Astrocyte (in vitro differentiated cells and primary cell): ENCODE data around the gene GINS2. TPM values are rescaled to one million over a fixed set of nuclear protein-coding genes. Genes with fewer than 3 reads are reported as not detected.

Experiments used
- DNase-seq: peaks from one replicate; pipeline ENCODE4 v3.0.0-alpha.2; 2010; ENCODE audit warnings: low read depth
- FAIRE-seq: peaks from 2 replicates; lab custom pipeline; 2011; peaks lifted over from hg19 to GRCh38; lab: Jason Lieb, UNC
- H2AFZ ChIP-seq: 2 replicates; pipeline ENCODE4 v1.6.0; 2012; ENCODE audit warnings: low read depth, low read length, inconsistent platforms
- H3K27ac ChIP-seq: 2 replicates; pipeline ENCODE4 v1.5.1; 2011; ENCODE audit warnings: low read depth, low read length, inconsistent platforms
- H3K27me3 ChIP-seq: 2 replicates; pipeline ENCODE4 v1.6.0; 2011; ENCODE audit warnings: low read length, inconsistent platforms; ENCODE audit not compliant: insufficient read depth
- H3K36me3 ChIP-seq: 2 replicates; pipeline ENCODE4 v1.5.1; 2011; ENCODE audit warnings: low read length, inconsistent platforms; ENCODE audit not compliant: insufficient read depth
- H3K4me1 ChIP-seq: 2 replicates; pipeline ENCODE4 v1.5.1; 2011; ENCODE audit warnings: low read length, inconsistent platforms; ENCODE audit not compliant: insufficient read depth
- H3K4me2 ChIP-seq: 2 replicates; pipeline ENCODE4 v1.6.0; 2012; ENCODE audit warnings: low read length, inconsistent platforms
- H3K4me3 ChIP-seq: 2 replicates; pipeline ENCODE4 v1.5.1; 2011; ENCODE audit warnings: low read depth, mild to moderate bottlenecking, low read length, inconsistent platforms; ENCODE audit not compliant: insufficient read depth
- H3K79me2 ChIP-seq: 2 replicates; pipeline ENCODE4 v1.6.0; 2012; ENCODE audit warnings: mild to moderate bottlenecking, low read length, inconsistent platforms; ENCODE audit not compliant: insufficient read depth
- H3K9ac ChIP-seq: 2 replicates; pipeline ENCODE4 v1.6.0; 2012; ENCODE audit warnings: mild to moderate bottlenecking, low read length, inconsistent platforms
- H3K9me3 ChIP-seq: 2 replicates; pipeline ENCODE4 v1.5.1; 2012; ENCODE audit warnings: low read depth, mild to moderate bottlenecking, low read length, inconsistent platforms; ENCODE audit not compliant: insufficient read depth
- H4K20me1 ChIP-seq: 2 replicates; pipeline ENCODE4 v1.6.0; 2012; ENCODE audit warnings: low read length, inconsistent platforms; ENCODE audit not compliant: insufficient read depth
- H3K27ac Mint-ChIP-seq: one replicate; pipeline ENCODE4 v1.8.0; 2021; ENCODE audit warnings: mild to moderate bottlenecking, mixed read lengths; ENCODE audit not compliant: unreplicated experiment
- H3K27me3 Mint-ChIP-seq: one replicate; pipeline ENCODE4 v1.8.0; 2021; ENCODE audit warnings: low read depth, mixed read lengths; ENCODE audit not compliant: unreplicated experiment
- H3K36me3 Mint-ChIP-seq: one replicate; pipeline ENCODE4 v1.8.0; 2021; ENCODE audit warnings: low read depth, mixed read lengths; ENCODE audit not compliant: unreplicated experiment
- H3K4me1 Mint-ChIP-seq: one replicate; pipeline ENCODE4 v1.8.0; 2021; ENCODE audit warnings: low read depth, mixed read lengths; ENCODE audit not compliant: unreplicated experiment
- H3K4me3 Mint-ChIP-seq: one replicate; pipeline ENCODE4 v1.8.0; 2021; ENCODE audit warnings: mild to moderate bottlenecking, moderate library complexity, mixed read lengths; ENCODE audit not compliant: unreplicated experiment
- H3K9me3 Mint-ChIP-seq: one replicate; pipeline ENCODE4 v1.8.0; 2021; ENCODE audit warnings: mild to moderate bottlenecking, mixed read lengths; ENCODE audit not compliant: unreplicated experiment
- EZH2 ChIP-seq: IDR thresholded peaks from 2 replicates; pipeline ENCODE4 v1.6.1; 2012; ENCODE audit warnings: mild to moderate bottlenecking, low read length, inconsistent platforms; ENCODE audit not compliant: insufficient read depth
- total RNA-seq: library from RNA; stranded (reverse); gene quantifications from 2 replicates; pipeline ENCODE4 v1.2.1, GENCODE V29; 2021
- TF ChIP-seq, protein P1 (sequence below): IDR thresholded peaks from 2 replicates; pipeline ENCODE4 v1.5.1; 2011; ENCODE audit warnings: low read depth, mild to moderate bottlenecking, inconsistent platforms, low read length, moderate library complexity; ENCODE audit not compliant: insufficient read depth

GINS2 gene
- total RNA-seq, 1 donor from 2014 or later = 3.4 TPM

GRCh38 chr16:85652431-85653221, 36.1 kb downstream of the GINS2 start:
- H3K27me3 Mint-ChIP-seq = no peaks in the 10 kb centered on the region

GRCh38 chr16:85651629-85652430, 36.9 kb downstream of the GINS2 start:
- no peak for TF ChIP-seq EZH2
- TF ChIP-seq, protein P1, sequence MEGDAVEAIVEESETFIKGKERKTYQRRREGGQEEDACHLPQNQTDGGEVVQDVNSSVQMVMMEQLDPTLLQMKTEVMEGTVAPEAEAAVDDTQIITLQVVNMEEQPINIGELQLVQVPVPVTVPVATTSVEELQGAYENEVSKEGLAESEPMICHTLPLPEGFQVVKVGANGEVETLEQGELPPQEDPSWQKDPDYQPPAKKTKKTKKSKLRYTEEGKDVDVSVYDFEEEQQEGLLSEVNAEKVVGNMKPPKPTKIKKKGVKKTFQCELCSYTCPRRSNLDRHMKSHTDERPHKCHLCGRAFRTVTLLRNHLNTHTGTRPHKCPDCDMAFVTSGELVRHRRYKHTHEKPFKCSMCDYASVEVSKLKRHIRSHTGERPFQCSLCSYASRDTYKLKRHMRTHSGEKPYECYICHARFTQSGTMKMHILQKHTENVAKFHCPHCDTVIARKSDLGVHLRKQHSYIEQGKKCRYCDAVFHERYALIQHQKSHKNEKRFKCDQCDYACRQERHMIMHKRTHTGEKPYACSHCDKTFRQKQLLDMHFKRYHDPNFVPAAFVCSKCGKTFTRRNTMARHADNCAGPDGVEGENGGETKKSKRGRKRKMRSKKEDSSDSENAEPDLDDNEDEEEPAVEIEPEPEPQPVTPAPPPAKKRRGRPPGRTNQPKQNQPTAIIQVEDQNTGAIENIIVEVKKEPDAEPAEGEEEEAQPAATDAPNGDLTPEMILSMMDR = no peak
- Histone ChIP-seq H3K79me2 (no peaks in the 10 kb centered on the region), H2AFZ (no peak overlapping the region), H3K4me1 (peaks cover 16% of the 10 kb centered on the region), H3K36me3 (no peaks in the 10 kb centered on the region), H3K27me3 (no peaks in the 10 kb centered on the region), H3K9me3 (no peaks in the 10 kb centered on the region), H3K27ac (no peak overlapping the region), H3K4me3 (no peak overlapping the region), H4K20me1 (peaks cover 49% of the 10 kb centered on the region), H3K9ac (no peak overlapping the region), H3K4me2 (no peak overlapping the region)
- H3K27ac Mint-ChIP-seq = no peak overlapping the region
- FAIRE-seq = no peak
- peaks cover 15% of the 10 kb centered on the region for H3K36me3 Mint-ChIP-seq
- no peaks in the 10 kb centered on the region for H3K9me3 Mint-ChIP-seq
- no peak for DNase-seq
- H3K27me3 Mint-ChIP-seq = no peaks in the 10 kb centered on the region
- H3K4me3 Mint-ChIP-seq = no peak overlapping the region
- H3K4me1 Mint-ChIP-seq = peaks cover 3% of the 10 kb centered on the region

More at GRCh38 chr16:85652431-85653221, 36.1 kb downstream of the GINS2 start:
- FAIRE-seq (no peak), DNase-seq (peak; percentile 34)
- no peak overlapping the region for H2AFZ ChIP-seq
- peaks cover 3% of the 10 kb centered on the region for H3K36me3 ChIP-seq
- Mint-ChIP-seq H3K4me1 (peaks cover 3% of the 10 kb centered on the region), H3K36me3 (peaks cover 13% of the 10 kb centered on the region), H3K4me3 (no peak overlapping the region), H3K27ac (no peak overlapping the region), H3K9me3 (no peaks in the 10 kb centered on the region)
- H4K20me1 ChIP-seq = peaks cover 44% of the 10 kb centered on the region
- H3K4me2 ChIP-seq = no peak overlapping the region
- no peaks in the 10 kb centered on the region for H3K79me2 ChIP-seq
- H3K27ac ChIP-seq = no peak overlapping the region
- H3K4me3 ChIP-seq = no peak overlapping the region
- H3K27me3 ChIP-seq = no peaks in the 10 kb centered on the region
- H3K4me1 ChIP-seq = peaks cover 16% of the 10 kb centered on the region
- no peak for TF ChIP-seq EZH2
- TF ChIP-seq, protein P1 = no peak
- no peak overlapping the region for H3K9ac ChIP-seq
- H3K9me3 ChIP-seq = no peaks in the 10 kb centered on the region
